Measurements from ENCODE around the gene OR51E2. TPM values are rescaled to one million over a fixed set of nuclear protein-coding genes. Genes with fewer than 3 reads are reported as not detected.

The OR51E2 gene
- total RNA-seq, 2 donors from 2014 or later, result 0.30 to 0.74 TPM

GRCh38 chr11:4672470-4672869, 25.2 kb downstream of the OR51E2 start:
- no peaks in the 10 kb centered on the region for H3K36me3 ChIP-seq
- DNase-seq, result no peak
- H3K9ac ChIP-seq (ENCODE audit: low read depth in 2 of 2, low read length in 2 of 2), result no peak overlapping the region
- H3K9me3 ChIP-seq, result no peaks in the 10 kb centered on the region
- TF ChIP-seq, protein P1, sequence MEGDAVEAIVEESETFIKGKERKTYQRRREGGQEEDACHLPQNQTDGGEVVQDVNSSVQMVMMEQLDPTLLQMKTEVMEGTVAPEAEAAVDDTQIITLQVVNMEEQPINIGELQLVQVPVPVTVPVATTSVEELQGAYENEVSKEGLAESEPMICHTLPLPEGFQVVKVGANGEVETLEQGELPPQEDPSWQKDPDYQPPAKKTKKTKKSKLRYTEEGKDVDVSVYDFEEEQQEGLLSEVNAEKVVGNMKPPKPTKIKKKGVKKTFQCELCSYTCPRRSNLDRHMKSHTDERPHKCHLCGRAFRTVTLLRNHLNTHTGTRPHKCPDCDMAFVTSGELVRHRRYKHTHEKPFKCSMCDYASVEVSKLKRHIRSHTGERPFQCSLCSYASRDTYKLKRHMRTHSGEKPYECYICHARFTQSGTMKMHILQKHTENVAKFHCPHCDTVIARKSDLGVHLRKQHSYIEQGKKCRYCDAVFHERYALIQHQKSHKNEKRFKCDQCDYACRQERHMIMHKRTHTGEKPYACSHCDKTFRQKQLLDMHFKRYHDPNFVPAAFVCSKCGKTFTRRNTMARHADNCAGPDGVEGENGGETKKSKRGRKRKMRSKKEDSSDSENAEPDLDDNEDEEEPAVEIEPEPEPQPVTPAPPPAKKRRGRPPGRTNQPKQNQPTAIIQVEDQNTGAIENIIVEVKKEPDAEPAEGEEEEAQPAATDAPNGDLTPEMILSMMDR (IDR thresholded peaks at IDR 0.05), result no peak
- H3K4me1 ChIP-seq, result no peaks in the 10 kb centered on the region
- no peak overlapping the region for H3K27ac ChIP-seq
- intact Hi-C loops (cut with DNase I), result no loop called here
- no peak overlapping the region for H3K4me3 ChIP-seq
- H3K27me3 ChIP-seq, result no peaks in the 10 kb centered on the region

DNA sequence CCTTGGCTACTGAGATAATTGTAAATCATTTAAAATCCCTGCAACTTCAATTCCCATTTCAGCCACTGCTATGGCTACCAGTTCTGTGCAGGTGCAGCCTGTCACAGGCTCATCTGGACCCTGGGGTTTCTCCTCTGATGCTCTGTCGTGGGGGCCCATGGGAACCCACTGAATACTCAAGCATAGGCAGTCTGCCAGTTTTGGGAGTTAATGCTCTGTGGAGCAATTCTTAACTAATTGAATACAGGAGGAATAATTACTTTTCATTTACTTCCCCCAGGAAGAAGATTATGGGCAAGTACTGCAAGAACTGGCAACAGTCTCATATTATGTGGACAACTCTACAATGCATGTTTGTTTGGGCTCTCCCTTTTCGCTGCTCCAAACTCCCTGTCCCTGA, 25.9 kb downstream of the OR51E2 start:
- intact Hi-C loops (cut with DNase I), result no loop called here
- no peak overlapping the region for H3K27ac ChIP-seq
- TF ChIP-seq, protein P1 (IDR thresholded peaks at IDR 0.05), result no peak
- H3K36me3 ChIP-seq, result no peaks in the 10 kb centered on the region
- no peaks in the 10 kb centered on the region for H3K9me3 ChIP-seq
- DNase-seq, result no peak
- no peak overlapping the region for H3K9ac ChIP-seq (ENCODE audit: low read depth in 2 of 2, low read length in 2 of 2)
- H3K4me3 ChIP-seq, result no peak overlapping the region
- no peaks in the 10 kb centered on the region for H3K27me3 ChIP-seq
- no peaks in the 10 kb centered on the region for H3K4me1 ChIP-seq

- Histone ChIP-seq H3K27ac (no peak overlapping the region), H3K4me3 (no peak overlapping the region), H3K27me3 (no peaks in the 10 kb centered on the region), H3K36me3 (no peaks in the 10 kb centered on the region), H3K9ac (ENCODE audit: low read depth in 2 of 2, low read length in 2 of 2) (no peak overlapping the region), H3K4me1 (no peaks in the 10 kb centered on the region), H3K9me3 (no peaks in the 10 kb centered on the region)
- TF ChIP-seq, protein P1 (IDR thresholded peaks at IDR 0.05), result no peak
- intact Hi-C loops (cut with DNase I), result no loop called here
- no peak for DNase-seq
These were observed 32.2 kb downstream of the OR51E2 start for GRCh38 chr11:4665424-4665823.

- Histone ChIP-seq H3K27me3 (no peaks in the 10 kb centered on the region), H3K9ac (ENCODE audit: low read depth in 2 of 2, low read length in 2 of 2) (no peak overlapping the region), H3K36me3 (no peaks in the 10 kb centered on the region), H3K9me3 (no peaks in the 10 kb centered on the region), H3K4me1 (no peaks in the 10 kb centered on the region), H3K4me3 (no peak overlapping the region), H3K27ac (no peak overlapping the region)
- DNase-seq, result no peak
- intact Hi-C loops (cut with DNase I), result no loop called here
- TF ChIP-seq, protein P1 (IDR thresholded peaks at IDR 0.05), result no peak
These were observed 32.9 kb downstream of the OR51E2 start for GRCh38 chr11:4664786-4665185.

DNA sequence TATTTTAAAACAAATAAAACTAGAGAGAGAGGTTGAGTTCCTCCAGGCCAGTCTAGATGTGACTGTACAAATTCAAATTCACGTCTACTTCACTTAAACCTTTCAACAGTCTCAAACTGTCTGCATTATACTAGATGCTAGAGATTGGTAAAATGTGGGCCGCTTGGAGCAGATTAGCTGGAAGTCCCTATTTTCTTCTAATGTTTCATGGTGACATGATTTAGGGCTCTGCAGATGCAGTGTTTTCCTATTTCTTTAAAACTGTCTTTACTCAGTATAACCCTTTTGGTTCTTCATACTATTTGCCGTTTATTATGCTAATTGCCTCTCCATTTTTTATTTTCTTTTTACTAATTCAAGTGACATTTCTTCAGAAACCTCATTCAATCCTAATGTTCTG, 33.5 kb downstream of the OR51E2 start:
- no peaks in the 10 kb centered on the region for H3K27me3 ChIP-seq
- no peaks in the 10 kb centered on the region for H3K36me3 ChIP-seq
- no peaks in the 10 kb centered on the region for H3K9me3 ChIP-seq
- no peak overlapping the region for H3K9ac ChIP-seq (ENCODE audit: low read depth in 2 of 2, low read length in 2 of 2)
- intact Hi-C loops (cut with DNase I), result no loop called here
- TF ChIP-seq, protein P1 (IDR thresholded peaks at IDR 0.05), result no peak
- no peak overlapping the region for H3K27ac ChIP-seq
- no peak overlapping the region for H3K4me3 ChIP-seq
- DNase-seq, result no peak
- no peaks in the 10 kb centered on the region for H3K4me1 ChIP-seq

- no peak overlapping the region for H3K4me3 ChIP-seq
- DNase-seq, result no peak
- H3K4me1 ChIP-seq, result no peaks in the 10 kb centered on the region
- no peaks in the 10 kb centered on the region for H3K27me3 ChIP-seq
- TF ChIP-seq, protein P1 (IDR thresholded peaks at IDR 0.05), result no peak
- intact Hi-C loops (cut with DNase I), result no loop called here
- no peak overlapping the region for H3K27ac ChIP-seq
- no peaks in the 10 kb centered on the region for H3K9me3 ChIP-seq
- H3K36me3 ChIP-seq, result no peaks in the 10 kb centered on the region
- no peak overlapping the region for H3K9ac ChIP-seq (ENCODE audit: low read depth in 2 of 2, low read length in 2 of 2)
These were observed 34.8 kb downstream of the OR51E2 start for GRCh38 chr11:4662876-4663275.
